IMR-90 (cell line): Measurements from ENCODE around the gene SLC38A8. TPM values are rescaled to one million over a fixed set of nuclear protein-coding genes. Genes with fewer than 3 reads are reported as not detected.

Source experiments
- ATAC-seq: fragments of 200-7000 bp; cut with Tn5 transposase; 2 replicates; pipeline ENCODE4 v1.9.1; 2020; ENCODE audit warnings: low read depth, mild to moderate bottlenecking, moderate library complexity
- BruUV-seq: library from RNA; stranded (reverse); fragments of 400-500 nt; replicated peaks from 2 replicates; lab custom pipeline; 2021; lab: Mats Ljungman, UMichigan
- CTCF ChIA-PET: fragments of 300-600 bp; formaldehyde crosslinking; extraction: SDS; loops from one replicate; lab custom pipeline; 2021; ENCODE audit warnings: antibody characterized with exemption; lab: Yijun Ruan, JAX
- POLR2A ChIA-PET: fragments of 300-600 bp; sonication (Branson Sonifier 250); formaldehyde crosslinking; loops from one replicate; lab custom pipeline; 2022; ENCODE audit warnings: antibody characterized with exemption; ENCODE audit not compliant: unreplicated experiment; lab: Charles Lee
- DNase-seq: peaks from one replicate; pipeline ENCODE4 v3.0.0; 2013
- H2AFZ ChIP-seq: replicated peaks from 2 replicates; pipeline ENCODE3; 2013; ENCODE audit warnings: low read length, mild to moderate bottlenecking; ENCODE audit not compliant: poor library complexity
- H2AK5ac ChIP-seq: 2 replicates; pipeline ENCODE4 v1.6.1; 2013; ENCODE audit warnings: low read depth, low read length, inconsistent platforms
- H2AK9ac ChIP-seq: replicated peaks from 2 replicates; pipeline ENCODE3; 2013; ENCODE audit warnings: mild to moderate bottlenecking, low read depth, low read length, moderate library complexity; ENCODE audit not compliant: poor library complexity
- H2BK120ac ChIP-seq: 2 replicates; pipeline ENCODE4 v1.6.1; 2013; ENCODE audit warnings: low read depth, low read length, inconsistent platforms
- H2BK15ac ChIP-seq: 3 replicates; pipeline ENCODE4 v1.6.1; 2013; ENCODE audit warnings: low read depth, low read length, inconsistent platforms
- H2BK20ac ChIP-seq: 2 replicates; pipeline ENCODE4 v1.6.1; 2013; ENCODE audit warnings: low read depth, mild to moderate bottlenecking, inconsistent platforms, low read length, moderate library complexity
- H2BK5ac ChIP-seq: 2 replicates; pipeline ENCODE4 v1.6.1; 2013; ENCODE audit warnings: mild to moderate bottlenecking, low read depth, low read length, inconsistent platforms; ENCODE audit not compliant: poor library complexity, severe bottlenecking
- H3K14ac ChIP-seq: replicated peaks from 2 replicates; pipeline ENCODE4 v1.6.1; 2013; ENCODE audit warnings: low read depth, low read length, inconsistent platforms
- H3K18ac ChIP-seq: 2 replicates; pipeline ENCODE4 v1.6.1; 2013; ENCODE audit warnings: low read depth, low read length, control low read depth
- H3K23ac ChIP-seq: 2 replicates; pipeline ENCODE4 v1.6.1; 2013; ENCODE audit warnings: low read depth, low read length, inconsistent platforms
- H3K27ac ChIP-seq: 2 replicates; pipeline ENCODE4 v1.5.1; 2013; ENCODE audit warnings: mild to moderate bottlenecking, control low read depth, low read length; ENCODE audit not compliant: insufficient read depth
- H3K27me3 ChIP-seq: 2 replicates; pipeline ENCODE4 v1.6.1; 2013; ENCODE audit warnings: low read length; ENCODE audit not compliant: control insufficient read depth, insufficient read depth
- H3K36me3 ChIP-seq: 2 replicates; pipeline ENCODE4 v1.6.1; 2013; ENCODE audit warnings: low read length, mixed read lengths; ENCODE audit not compliant: control insufficient read depth, insufficient read depth
- H3K4ac ChIP-seq: 2 replicates; pipeline ENCODE4 v1.6.1; 2013; ENCODE audit warnings: low read depth, low read length, inconsistent platforms
- H3K4me1 ChIP-seq: 2 replicates; pipeline ENCODE4 v1.6.1; 2013; ENCODE audit warnings: low read length, mixed read lengths; ENCODE audit not compliant: control insufficient read depth, insufficient read depth
- H3K4me2 ChIP-seq: 2 replicates; pipeline ENCODE4 v1.6.1; 2013; ENCODE audit warnings: low read depth, mild to moderate bottlenecking, control low read depth, low read length, moderate library complexity
- H3K4me3 ChIP-seq: 2 replicates; pipeline ENCODE4 v1.5.1; 2013; ENCODE audit warnings: low read depth, mild to moderate bottlenecking, control low read depth, low read length, moderate library complexity; ENCODE audit not compliant: insufficient read depth
- H3K56ac ChIP-seq: 2 replicates; pipeline ENCODE4 v1.6.1; 2013; ENCODE audit warnings: low read length, inconsistent platforms; ENCODE audit not compliant: insufficient read depth; ENCODE audit errors: extremely low read depth
- H3K79me1 ChIP-seq, 2 experiments: 2 replicates each; pipeline ENCODE4 v1.6.1; 2013; ENCODE audit warnings: low read length in 2 of 2, inconsistent platforms in 1 of 2, low read depth in 1 of 2
- H3K9ac ChIP-seq: 2 replicates; pipeline ENCODE4 v1.6.1; 2013; ENCODE audit warnings: low read depth, low read length, control low read depth
- H3K9me1 ChIP-seq: 2 replicates; pipeline ENCODE4 v1.6.1; 2013; ENCODE audit warnings: low read length, inconsistent platforms; ENCODE audit not compliant: insufficient read depth
- H3K9me3 ChIP-seq: 2 replicates; pipeline ENCODE4 v1.6.1; 2013; ENCODE audit warnings: low read length; ENCODE audit not compliant: control insufficient read depth, insufficient read depth
- H4K20me1 ChIP-seq: 2 replicates; pipeline ENCODE4 v1.6.1; 2013; ENCODE audit warnings: low read length, inconsistent platforms; ENCODE audit not compliant: insufficient read depth
- H4K5ac ChIP-seq: 2 replicates; pipeline ENCODE4 v1.6.1; 2013; ENCODE audit warnings: mild to moderate bottlenecking, low read depth, low read length, control low read depth
- H4K8ac ChIP-seq, 2 experiments: 2 replicates each; pipeline ENCODE4 v1.6.1; 2013; ENCODE audit warnings: low read depth in 2 of 2, low read length in 2 of 2, control low read depth in 1 of 2, inconsistent platforms in 1 of 2
- H4K91ac ChIP-seq: 2 replicates; pipeline ENCODE4 v1.6.1; 2013; ENCODE audit warnings: low read depth, low read length, inconsistent platforms; ENCODE audit not compliant: insufficient read depth
- BHLHE40 ChIP-seq: fragments of 150-350 bp; IDR thresholded peaks from 2 replicates; pipeline ENCODE4 v1.6.1; 2016; ENCODE audit warnings: mild to moderate bottlenecking, low read depth, low read length
- CEBPB ChIP-seq: IDR thresholded peaks from 2 replicates; pipeline ENCODE4 v1.6.1; 2012; ENCODE audit warnings: low read depth, low read length, improper control_type of control experiment
- CHD1 ChIP-seq: IDR thresholded peaks from 2 replicates; pipeline ENCODE4 v1.6.1; 2012; ENCODE audit warnings: low read depth, low read length, improper control_type of control experiment
- FOS ChIP-seq: fragments of 150-350 bp; IDR thresholded peaks from 2 replicates; pipeline ENCODE4 v1.6.1; 2016; ENCODE audit warnings: low read depth, low read length
- MAFK ChIP-seq: IDR thresholded peaks from 2 replicates; pipeline ENCODE4 v1.6.1; 2012; ENCODE audit warnings: low read depth, low read length, improper control_type of control experiment
- MAZ ChIP-seq: IDR thresholded peaks from 2 replicates; pipeline ENCODE4 v1.6.1; 2012; ENCODE audit warnings: low read depth, mild to moderate bottlenecking, low read length, improper control_type of control experiment, moderate library complexity, borderline replicate concordance
- MXI1 ChIP-seq: IDR thresholded peaks from 2 replicates; pipeline ENCODE4 v1.6.1; 2012; ENCODE audit warnings: low read depth, mild to moderate bottlenecking, low read length, moderate library complexity, borderline replicate concordance
- NFE2L2 ChIP-seq: fragments of 150-350 bp; IDR thresholded peaks from 2 replicates; pipeline ENCODE4 v1.6.1; 2016; ENCODE audit warnings: low read depth, mild to moderate bottlenecking, low read length
- POLR2A ChIP-seq: IDR thresholded peaks from 2 replicates; pipeline ENCODE4 v1.6.1; 2012; ENCODE audit warnings: mild to moderate bottlenecking, low read depth, low read length
- RAD21 ChIP-seq: IDR thresholded peaks from 2 replicates; pipeline ENCODE4 v1.6.1; 2012; ENCODE audit warnings: low read length, improper control_type of control experiment
- RCOR1 ChIP-seq: IDR thresholded peaks from 2 replicates; pipeline ENCODE4 v1.6.1; 2012; ENCODE audit warnings: mild to moderate bottlenecking, low read length, improper control_type of control experiment; ENCODE audit not compliant: insufficient replicate concordance
- RFX5 ChIP-seq: IDR thresholded peaks from 2 replicates; pipeline ENCODE4 v1.8.0; 2012; ENCODE audit warnings: low read depth, mild to moderate bottlenecking, low read length, moderate library complexity
- SMC3 ChIP-seq: fragments of 150-350 bp; IDR thresholded peaks from 2 replicates; pipeline ENCODE4 v1.6.1; 2016; ENCODE audit warnings: low read depth, mild to moderate bottlenecking, antibody characterized with exemption, low read length, moderate library complexity
- WGBS, 2 experiments: methylation state at CpG; one replicate each; pipeline versions ENCODE4 v1.1.5 to v1.1.7; 2013; ENCODE audit warnings: missing lambda C conversion rate in 2 of 2; ENCODE audit not compliant: insufficient read length in 1 of 2; ENCODE audit errors: extremely low coverage in 2 of 2; 5-methylcytosine and 5-hydroxymethylcytosine counted together
- dilution Hi-C: fragments of 300-500 bp; cut with HindIII; formaldehyde crosslinking; loops from one replicate; pipeline ENCODE4 v1.14.3; 2018; ENCODE audit warnings: low sequenced_read_pairs; ENCODE audit not compliant: unreplicated experiment
- in situ Hi-C: fragments of 300-500 bp; cut with MboI; formaldehyde crosslinking; loops from 3 replicates; pipeline ENCODE4 v1.14.3; 2019; ENCODE audit warnings: low sequenced_read_pairs, inconsistent platforms, mixed read lengths
- intact Hi-C: fragments of 100-400 bp; cut with micrococcal nuclease; formaldehyde crosslinking; loops from 2 replicates; pipeline ENCODE4 v1.10.0; 2022
- polyA plus RNA-seq, 3 experiments: library from polyadenylated mRNA; depleted of rRNA; stranded (reverse); fragments of >200 nt; gene quantifications; 2 replicates each; pipeline ENCODE4 v1.2.3, GENCODE V29; 2012; ENCODE audit warnings: low replicate concordance in 1 of 3
- total RNA-seq: library from RNA; depleted of rRNA; stranded (reverse); fragments of >200 nt; gene quantifications from 2 replicates; pipeline ENCODE4 v1.2.3, GENCODE V29; 2012
- TF ChIP-seq, protein P1 (sequence below): conservative IDR thresholded peaks from 2 replicates; pipeline ENCODE4 v1.5.1; 2012; ENCODE audit warnings: mild to moderate bottlenecking, low read depth, low read length, improper control_type of control experiment
- TF ChIP-seq, protein P2 (sequence below): fragments of 150-350 bp; IDR thresholded peaks from 2 replicates; pipeline ENCODE4 v1.6.1; 2017; ENCODE audit warnings: mild to moderate bottlenecking, antibody characterized with exemption, low read length, low read depth
- TF ChIP-seq, protein P3 (sequence below): fragments of 150-350 bp; IDR thresholded peaks from 2 replicates; pipeline ENCODE4 v1.6.1; 2016; ENCODE audit warnings: low read depth, mild to moderate bottlenecking, low read length, moderate library complexity, borderline replicate concordance

Gene SLC38A8
- total and polyA plus RNA-seq, 2 of the 4 experiments (the other 2 are of a cell fraction), result not detected

DNA sequence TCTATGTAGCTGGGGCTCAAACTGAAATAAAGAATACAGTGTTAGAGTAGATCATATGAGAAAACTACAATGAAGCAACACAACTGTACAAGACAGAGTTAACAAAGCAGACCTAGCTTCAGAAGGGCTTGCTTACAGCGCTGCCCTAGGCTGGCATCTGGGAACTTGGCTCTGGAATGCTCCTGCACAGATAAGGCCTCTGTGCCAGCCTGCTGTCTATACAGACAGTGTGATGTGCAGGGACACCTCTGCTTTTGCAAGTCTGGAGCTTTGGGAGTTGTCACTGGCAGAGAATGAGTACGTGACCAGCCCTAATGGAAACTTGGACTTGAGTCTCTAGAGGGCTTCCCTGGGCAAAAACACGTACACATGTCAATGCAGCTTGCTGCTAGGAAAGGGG lies 32.1 kb upstream of the SLC38A8 start:
- in situ Hi-C loops, result no loop called here
- CTCF ChIA-PET, result interaction anchor here (0.7 kb wide), 1 partner anchor 9 kb away, joined by 4 read pairs; no protein-coding TSS in a partner anchor
- 100% methylated on average over 1 of the region's 3 CpGs; no CpG with 5 or more reads in 1 of the 2 experiments for whole genome bisulfite sequencing, 2 experiments

More for the DNA sequence above, 32.1 kb upstream of the SLC38A8 start:
- H2AK9ac ChIP-seq, result no peak overlapping the region
- peaks cover 0 to 6% of the 10 kb centered on the region in 2 experiments; a peak in 2 of 4 replicates for H3K79me1 ChIP-seq
- no peak overlapping the region for H3K9ac ChIP-seq
- H3K18ac ChIP-seq, result no peak overlapping the region
- DNase-seq, result no peak
- no peak overlapping the region for H2BK20ac ChIP-seq
- no peak overlapping the region for H2AFZ ChIP-seq
- no peak overlapping the region for H4K8ac ChIP-seq
- no peak overlapping the region for H3K14ac ChIP-seq
- H3K36me3 ChIP-seq, result peaks cover 41% of the 10 kb centered on the region
- POLR2A ChIA-PET, result no interaction called here
- no peak overlapping the region for H3K56ac ChIP-seq
- peaks cover 2% of the 10 kb centered on the region; the same call in 1 of the 2 replicates for H3K9me1 ChIP-seq
- H3K4me2 ChIP-seq, result no peak overlapping the region
- no peak overlapping the region for H2AK5ac ChIP-seq
- no peak overlapping the region for H3K27ac ChIP-seq
- no peak overlapping the region for H3K4me3 ChIP-seq
- H2BK5ac ChIP-seq, result no peak overlapping the region
- no TSS peak for BruUV-seq
- H4K91ac ChIP-seq, result no peak overlapping the region
- H2BK15ac ChIP-seq, result no peak overlapping the region
- intact Hi-C loops, result no loop called here
- H4K5ac ChIP-seq, result no peak overlapping the region
- TF ChIP-seq POLR2A (no peak), NFE2L2 (no peak), FOS (no peak), MAZ (no peak), MXI1 (no peak), RAD21 (no peak), CHD1 (no peak), RCOR1 (no peak), SMC3 (no peak), MAFK (no peak), RFX5 (no peak), CEBPB (no peak), BHLHE40 (no peak)
- TF ChIP-seq, protein P1, sequence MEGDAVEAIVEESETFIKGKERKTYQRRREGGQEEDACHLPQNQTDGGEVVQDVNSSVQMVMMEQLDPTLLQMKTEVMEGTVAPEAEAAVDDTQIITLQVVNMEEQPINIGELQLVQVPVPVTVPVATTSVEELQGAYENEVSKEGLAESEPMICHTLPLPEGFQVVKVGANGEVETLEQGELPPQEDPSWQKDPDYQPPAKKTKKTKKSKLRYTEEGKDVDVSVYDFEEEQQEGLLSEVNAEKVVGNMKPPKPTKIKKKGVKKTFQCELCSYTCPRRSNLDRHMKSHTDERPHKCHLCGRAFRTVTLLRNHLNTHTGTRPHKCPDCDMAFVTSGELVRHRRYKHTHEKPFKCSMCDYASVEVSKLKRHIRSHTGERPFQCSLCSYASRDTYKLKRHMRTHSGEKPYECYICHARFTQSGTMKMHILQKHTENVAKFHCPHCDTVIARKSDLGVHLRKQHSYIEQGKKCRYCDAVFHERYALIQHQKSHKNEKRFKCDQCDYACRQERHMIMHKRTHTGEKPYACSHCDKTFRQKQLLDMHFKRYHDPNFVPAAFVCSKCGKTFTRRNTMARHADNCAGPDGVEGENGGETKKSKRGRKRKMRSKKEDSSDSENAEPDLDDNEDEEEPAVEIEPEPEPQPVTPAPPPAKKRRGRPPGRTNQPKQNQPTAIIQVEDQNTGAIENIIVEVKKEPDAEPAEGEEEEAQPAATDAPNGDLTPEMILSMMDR, result no peak
- TF ChIP-seq, protein P2, sequence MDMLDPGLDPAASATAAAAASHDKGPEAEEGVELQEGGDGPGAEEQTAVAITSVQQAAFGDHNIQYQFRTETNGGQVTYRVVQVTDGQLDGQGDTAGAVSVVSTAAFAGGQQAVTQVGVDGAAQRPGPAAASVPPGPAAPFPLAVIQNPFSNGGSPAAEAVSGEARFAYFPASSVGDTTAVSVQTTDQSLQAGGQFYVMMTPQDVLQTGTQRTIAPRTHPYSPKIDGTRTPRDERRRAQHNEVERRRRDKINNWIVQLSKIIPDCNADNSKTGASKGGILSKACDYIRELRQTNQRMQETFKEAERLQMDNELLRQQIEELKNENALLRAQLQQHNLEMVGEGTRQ, result no peak
- TF ChIP-seq, protein P3, sequence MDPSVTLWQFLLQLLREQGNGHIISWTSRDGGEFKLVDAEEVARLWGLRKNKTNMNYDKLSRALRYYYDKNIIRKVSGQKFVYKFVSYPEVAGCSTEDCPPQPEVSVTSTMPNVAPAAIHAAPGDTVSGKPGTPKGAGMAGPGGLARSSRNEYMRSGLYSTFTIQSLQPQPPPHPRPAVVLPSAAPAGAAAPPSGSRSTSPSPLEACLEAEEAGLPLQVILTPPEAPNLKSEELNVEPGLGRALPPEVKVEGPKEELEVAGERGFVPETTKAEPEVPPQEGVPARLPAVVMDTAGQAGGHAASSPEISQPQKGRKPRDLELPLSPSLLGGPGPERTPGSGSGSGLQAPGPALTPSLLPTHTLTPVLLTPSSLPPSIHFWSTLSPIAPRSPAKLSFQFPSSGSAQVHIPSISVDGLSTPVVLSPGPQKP, result no peak
- H3K4ac ChIP-seq, result no peak overlapping the region
- H3K9me3 ChIP-seq, result no peaks in the 10 kb centered on the region
- H3K23ac ChIP-seq, result no peak overlapping the region
- dilution Hi-C loops, result no loop called here
- no peak for ATAC-seq
- H3K4me1 ChIP-seq, result peaks cover 3% of the 10 kb centered on the region
- H2BK120ac ChIP-seq, result no peak overlapping the region
- H4K20me1 ChIP-seq, result 0 out of 2 replicates have a peak, but pooled peaks cover 9% of the 10 kb centered on the region
- no peaks in the 10 kb centered on the region for H3K27me3 ChIP-seq
